Activated T-cell treated with anti-CD3 and anti-CD28 coated beads, Interleukin-2, amount 50 U/mL, for 1 hour (primary cell): ENCODE data around the gene CACNA2D3.

Experiments used
- DNase-seq: peaks from one replicate; pipeline ENCODE4 v3.0.0-alpha.2; 2020

The CACNA2D3 gene

DNA sequence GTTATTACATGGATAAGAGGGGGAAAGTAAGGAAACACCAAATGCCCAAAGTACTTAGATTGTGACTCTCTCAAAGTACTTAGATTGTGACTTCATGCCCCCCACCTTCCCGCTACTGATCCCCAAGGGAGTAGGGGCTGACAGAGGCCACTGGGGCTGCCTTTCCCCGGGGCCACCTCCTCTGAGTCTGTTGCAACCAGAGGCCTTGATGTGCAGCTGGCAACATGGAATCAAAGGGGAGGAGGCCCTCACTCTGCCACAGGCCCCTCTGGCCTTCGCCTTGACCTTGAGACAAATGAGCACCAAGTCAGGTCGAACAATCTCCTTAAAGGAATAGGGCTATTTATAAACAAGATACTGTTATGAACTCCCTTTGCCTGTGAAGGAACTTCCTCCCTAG lies 743.0 kb downstream of the CACNA2D3 start:
- DNase-seq = no peak

DNA sequence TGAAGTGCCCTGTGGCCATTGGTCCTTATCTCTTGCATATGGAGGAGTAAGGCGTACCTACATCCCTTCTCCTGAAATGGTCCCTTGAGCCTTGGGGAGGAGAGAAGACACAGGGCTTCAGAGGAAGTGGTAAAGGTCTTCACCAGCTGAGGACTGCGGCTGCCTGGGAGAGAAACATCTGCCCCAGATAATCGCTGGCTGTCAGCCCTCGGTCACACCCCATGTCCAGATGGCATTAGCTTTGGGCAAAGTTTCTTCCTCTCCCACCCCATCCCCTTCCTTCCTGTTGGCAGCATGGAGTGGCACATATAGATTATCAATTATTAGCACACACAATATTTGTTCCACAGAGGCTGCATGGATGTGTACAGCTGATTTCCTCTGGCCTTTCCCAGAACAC lies 743.9 kb downstream of the CACNA2D3 start:
- DNase-seq = no peak

DNA sequence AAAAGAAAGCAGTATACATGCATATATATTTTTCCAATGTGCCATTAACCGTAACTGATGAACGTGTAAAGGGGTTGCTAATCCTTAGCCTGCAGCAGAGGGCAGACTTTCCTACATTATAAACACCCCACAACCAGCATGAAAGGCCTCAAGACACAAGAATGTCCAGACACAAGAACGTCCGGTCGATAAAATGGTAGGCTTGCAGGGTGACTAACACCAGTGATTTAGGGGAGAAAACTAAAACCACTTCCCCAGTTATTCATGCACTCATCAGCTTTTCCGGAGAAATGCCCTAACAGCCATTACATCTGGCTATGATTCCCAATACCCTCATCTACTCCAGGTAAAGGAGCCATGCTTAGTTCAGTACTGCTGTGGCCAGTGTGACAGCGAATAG lies 748.1 kb downstream of the CACNA2D3 start:
- DNase-seq = no peak

DNA sequence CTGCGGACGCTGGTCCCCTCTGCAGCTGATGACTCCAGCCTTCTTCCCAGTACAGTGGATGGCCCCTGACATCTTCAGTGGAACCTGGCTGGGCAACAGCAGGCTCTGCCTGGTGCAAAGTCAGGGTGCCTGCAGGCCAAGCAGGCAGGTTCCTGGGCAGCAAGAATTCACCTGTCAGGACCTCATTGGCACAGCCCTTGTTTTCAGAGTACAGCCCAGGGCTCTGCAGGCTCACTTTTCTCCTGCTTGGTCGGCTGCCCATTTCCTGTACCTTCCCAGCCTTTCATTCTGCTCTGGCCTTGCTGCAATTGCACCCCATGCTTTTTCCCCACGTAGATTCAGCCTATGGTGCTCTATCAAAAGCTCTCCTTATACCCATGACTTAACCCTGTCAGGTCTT lies 749.5 kb downstream of the CACNA2D3 start:
- DNase-seq = no peak

DNA sequence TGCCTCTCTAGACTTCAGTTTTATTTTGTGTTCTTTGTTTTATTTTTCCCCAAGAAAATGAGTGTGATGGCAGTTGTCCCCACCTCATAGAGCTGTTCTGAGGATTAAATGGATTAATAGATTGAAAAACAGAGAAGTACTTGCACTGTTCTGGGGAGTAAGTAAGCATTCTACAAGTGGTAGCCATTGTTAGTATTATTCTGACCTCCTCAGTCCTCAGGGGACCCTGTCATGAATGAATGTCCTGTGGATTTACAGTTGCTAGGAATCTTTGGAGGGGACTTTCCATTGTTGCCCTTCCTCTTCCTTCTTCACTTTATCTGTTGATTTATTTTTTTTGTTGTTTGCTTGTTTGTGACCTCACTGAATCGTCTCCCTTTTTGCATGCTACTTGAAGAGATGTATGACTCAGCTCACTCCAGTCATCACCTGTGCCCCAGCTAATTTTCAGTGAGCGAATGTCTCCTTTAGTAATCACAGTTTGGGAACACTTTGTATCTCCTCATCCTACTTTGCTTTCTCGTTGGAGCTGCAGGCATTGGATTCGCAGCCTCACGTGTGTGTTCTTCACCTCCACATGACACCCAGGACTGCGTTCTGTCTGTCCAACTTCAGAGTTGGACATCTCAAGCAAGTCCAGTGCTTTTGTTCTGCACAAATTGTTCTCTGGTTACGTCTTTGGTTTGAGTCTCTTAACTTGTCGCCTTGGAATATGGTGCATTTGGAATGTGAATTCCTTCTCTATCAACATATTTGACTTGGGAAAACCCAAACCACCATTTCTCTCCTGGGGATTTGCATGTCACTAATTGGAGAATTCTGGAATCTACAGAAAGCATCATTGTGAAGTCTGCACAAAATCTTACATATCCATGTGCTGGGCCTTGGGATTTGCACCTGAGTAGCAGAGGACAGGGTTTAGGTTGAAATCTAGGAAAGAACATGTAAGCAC lies 751.0 kb downstream of the CACNA2D3 start:
- no peak for DNase-seq

DNA sequence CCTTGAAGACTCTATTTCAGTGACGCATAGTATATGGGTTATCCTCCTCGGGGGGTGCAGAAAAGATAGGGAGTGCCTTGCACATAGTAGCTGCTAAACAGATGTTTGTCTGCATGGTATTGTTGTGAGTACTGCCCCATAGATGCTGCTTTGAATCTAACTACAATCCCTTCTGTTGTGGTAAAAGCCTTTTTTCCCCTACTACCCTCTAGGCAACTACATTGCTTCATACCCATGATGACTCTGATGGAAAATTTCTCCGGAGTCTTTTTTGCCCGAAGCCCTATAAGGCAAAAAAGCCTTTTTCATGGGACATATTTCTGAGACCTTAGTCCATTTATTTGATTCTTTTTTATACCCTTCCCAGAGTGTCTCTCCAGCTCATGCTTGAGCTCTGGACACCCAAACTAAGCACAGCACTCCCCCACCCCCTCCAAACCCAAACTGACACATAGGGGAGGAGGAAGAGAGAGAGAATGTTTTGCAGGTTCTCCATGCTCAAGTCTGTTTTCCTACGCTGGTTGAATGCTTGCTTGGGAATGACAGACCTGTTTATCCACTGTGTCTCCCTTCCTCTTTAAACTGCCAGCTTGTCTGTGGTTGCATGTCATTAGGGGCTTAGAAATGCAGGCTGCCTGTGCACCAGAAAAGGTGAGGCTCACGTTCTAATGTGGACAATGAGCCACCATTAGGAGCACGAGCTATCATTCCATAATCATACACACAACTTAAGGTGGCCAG lies 752.6 kb downstream of the CACNA2D3 start:
- DNase-seq = no peak

DNA sequence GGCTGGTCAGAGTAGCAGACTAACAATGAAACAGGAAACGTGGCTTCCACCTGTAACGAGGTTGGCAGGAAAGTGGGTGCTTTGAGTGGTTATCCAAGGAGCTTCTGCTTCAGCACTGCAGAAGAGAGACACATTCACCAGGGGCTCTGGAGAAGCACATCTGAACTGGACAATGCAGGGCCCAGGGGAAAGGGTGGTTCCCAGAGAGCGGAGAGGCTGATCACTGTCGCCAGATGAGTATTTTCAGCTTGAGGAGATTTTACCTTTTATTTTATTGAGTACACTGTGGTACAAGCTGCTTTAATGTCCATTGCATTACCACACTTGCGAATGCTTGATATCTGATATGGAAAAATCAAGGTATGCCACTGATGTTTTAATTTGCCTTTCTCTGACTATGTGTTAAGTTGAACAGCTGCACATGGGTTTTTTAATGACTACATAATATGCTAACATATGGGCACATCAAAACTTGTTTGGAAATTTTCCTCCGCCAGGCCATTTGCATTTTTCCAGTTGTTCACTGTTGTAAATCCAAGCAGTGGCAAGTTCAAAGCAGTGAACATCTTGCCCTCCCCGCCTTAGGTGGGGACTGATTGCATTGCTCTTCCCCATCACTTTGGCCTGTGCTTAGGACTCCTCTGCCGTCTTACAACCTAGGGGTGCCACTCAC lies 753.4 kb downstream of the CACNA2D3 start:
- DNase-seq = no peak

DNA sequence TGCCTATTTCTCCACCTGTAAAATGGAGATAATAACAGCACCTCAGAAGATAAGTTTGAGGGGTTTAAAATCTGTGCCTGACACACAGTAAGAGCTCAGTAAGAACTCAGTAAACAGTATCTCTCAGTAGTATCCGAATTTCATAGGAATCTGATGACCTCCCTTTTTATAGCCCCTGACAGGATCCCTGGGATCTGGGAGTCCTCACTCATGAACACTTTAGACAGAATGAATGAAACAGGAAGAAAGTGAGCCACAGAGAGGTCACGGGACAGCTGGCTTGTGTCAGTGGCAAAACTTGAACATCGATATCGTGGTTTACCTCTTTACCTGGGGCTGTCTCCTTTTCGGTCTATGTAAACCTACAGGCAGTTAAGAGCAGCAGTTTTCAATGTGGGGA lies 754.3 kb downstream of the CACNA2D3 start:
- no peak for DNase-seq

DNA sequence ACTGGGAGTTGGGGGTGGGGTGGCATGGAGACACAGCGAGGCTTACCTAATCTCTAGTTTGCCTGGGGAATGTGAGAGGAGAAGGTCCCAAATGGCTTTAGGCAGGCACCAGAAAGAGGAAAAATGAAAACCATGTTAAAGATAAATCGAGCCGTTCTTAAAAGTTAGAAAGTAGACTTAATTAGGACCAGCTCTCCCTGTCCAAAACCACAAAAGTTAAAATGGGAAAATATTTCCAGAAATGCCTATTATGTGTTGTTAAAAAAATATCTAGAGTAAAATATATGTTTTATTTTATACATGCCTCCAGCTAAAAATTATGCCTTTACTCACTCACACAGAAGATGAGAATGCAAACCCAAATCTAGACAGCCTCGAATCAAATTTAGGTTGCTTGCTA lies 755.4 kb downstream of the CACNA2D3 start:
- no peak for DNase-seq

DNA sequence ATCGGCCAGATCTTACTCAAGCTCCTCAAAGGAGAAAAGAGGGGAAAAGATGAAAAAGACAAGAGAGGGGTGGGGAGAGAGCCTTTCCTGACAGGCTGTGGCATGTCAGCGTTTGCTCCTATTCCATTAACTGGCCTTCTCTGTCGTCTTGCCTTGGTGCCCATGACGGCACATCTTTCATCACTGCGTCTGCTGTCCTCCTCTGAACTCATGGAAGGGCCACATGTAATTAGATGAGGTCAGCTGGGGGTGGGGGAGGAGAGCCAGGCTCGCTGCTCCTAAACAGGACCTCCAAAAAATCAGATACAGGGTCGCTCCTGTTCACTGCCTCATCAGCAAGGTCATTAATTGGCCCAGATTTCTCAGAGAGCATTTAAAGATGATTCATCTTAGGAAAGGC lies 755.8 kb downstream of the CACNA2D3 start:
- DNase-seq = no peak

DNA sequence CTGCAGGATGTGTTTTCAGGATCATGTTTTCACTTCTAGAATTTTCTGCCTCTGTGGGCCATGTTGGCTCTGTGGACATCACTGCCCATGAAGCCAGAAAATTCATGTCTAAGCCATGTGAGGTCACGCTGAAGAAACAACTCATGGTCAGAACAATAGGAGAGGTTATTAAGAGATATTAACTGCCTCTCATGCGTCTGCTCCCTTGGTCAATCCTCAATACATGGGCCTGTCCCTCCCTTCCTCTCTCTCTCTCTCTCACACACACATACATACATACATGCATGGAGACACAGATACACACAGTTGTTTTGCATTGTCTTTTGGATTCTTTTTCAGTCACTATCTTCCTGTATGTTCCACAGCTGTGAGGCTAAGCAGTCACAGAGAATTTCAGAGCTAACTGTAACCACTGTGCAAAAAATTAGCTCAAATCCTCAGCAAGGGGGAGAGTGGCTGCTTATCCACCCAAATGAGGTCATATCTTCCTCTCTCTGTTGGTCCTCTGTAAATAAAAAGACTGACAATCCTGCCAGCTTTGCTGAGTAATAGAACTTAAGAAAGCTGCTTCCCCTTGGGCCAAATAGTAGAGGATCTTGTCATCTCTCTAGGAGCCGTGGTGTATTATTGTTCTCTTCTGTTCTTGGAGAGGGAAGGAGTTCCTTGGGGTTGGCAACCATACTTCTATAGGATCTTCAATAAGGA lies 759.9 kb downstream of the CACNA2D3 start:
- DNase-seq = no peak

DNA sequence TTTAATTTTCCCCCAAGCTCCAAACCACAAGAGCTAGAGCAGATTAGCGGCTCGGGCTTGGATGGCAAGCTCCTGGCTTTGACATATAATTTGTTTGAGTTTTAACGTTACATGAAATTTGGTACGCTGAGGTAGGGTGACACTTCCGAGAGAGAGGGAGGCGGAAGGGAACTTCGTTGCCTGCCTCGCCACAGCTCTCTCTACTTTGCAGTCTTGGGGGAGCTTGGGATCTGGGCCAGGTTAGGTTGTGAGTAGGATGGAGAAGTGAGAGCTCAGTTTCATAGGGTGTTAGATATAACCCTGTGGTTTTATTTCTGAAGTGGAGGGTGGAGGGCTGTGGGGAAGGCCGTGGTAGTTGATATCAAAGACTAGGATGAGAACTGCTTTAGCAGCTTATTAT lies 765.8 kb downstream of the CACNA2D3 start:
- no peak for DNase-seq

DNA sequence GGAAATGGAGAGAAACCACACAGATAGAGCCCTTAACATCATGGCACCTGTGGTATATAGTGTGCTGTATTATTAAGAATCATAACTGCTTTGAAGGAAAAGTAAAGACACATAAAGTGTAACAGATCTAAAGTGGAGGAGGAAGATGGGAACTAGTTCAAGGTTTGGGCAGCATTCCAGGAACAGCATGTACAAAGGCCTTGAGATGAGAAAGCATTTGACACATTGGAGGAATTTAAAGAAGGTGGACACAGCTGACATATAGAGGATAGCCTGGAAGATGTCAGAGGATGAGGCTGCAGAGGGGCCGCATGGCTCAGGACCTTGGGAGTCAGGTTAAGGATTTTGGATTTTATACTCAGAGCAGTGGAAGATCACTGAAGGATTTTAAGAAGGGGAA lies 766.5 kb downstream of the CACNA2D3 start:
- DNase-seq = no peak

DNA sequence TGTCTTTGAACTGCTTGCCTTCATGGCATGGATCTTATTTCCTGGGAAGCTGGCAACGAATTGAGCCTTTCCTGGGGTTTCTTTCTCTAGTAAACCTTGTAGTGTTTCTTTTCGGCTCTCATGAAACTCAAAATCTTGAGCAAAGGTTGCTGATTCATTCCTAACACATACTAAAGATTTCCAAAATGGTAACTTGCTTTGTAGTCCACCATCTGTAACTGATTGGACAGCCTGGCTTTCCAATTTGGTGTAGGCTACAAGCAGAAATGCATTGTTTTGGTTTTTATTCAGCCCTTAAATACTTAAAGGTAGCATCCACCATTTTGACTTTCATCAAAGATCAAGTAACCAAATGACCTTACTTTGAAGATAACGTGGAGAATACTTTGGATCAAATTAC lies 767.4 kb downstream of the CACNA2D3 start:
- DNase-seq = no peak

DNA sequence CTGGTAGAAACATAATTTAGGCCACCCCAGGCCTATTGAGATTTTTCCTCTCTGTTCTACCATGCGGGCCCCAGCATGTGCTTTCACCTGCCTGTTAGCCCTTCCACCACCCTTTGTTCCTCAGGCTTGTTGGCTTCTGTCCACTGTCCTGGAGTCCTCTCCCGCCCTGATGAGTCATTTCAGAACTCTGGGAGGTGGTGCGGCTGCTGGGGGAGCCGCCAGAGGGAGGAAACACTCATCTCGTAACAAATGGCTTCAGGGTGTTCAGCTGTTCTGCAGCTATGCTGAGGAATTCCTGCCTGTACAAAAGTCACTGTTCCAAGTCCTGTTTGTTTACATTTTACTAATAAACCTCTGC lies 769.2 kb downstream of the CACNA2D3 start:
- no peak for DNase-seq

DNA sequence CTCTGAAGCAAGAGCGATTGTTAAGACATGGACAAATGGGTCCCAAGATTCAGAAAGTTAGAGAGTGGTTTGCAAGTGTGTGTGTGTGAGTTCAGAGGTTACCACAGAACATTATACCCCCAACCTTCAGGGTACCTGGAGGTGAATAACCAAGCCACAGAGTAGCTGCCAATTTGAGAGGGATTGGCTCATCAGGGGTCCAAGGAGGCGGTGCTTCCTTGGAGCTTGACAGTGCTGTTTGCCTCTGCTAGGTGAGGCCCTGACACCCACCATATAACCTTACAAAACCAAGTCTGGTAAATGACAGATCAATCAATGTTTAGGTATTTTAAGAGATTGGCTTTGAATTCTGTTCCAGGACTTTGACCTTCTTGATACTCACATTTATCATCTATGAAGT lies 769.8 kb downstream of the CACNA2D3 start:
- no peak for DNase-seq

DNA sequence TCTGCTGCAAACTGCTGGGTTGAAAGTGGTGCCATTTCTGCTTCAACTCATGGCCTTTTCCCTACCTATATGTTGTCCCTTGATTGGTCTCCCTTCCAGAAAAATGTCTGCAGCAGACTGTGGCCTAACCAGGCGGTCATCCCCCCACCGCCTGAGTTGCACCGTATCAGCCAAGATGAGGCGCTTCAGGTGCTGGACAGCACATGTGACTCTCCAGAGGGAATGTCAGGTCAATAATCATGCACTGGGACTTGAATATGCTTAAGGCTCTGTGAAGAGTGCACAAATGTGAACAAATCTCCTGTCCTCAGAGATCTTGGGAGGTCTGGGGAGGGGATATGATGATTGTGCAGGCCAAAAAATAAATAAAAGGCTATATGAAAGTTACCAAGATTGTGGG lies 773.3 kb downstream of the CACNA2D3 start:
- DNase-seq = no peak

DNA sequence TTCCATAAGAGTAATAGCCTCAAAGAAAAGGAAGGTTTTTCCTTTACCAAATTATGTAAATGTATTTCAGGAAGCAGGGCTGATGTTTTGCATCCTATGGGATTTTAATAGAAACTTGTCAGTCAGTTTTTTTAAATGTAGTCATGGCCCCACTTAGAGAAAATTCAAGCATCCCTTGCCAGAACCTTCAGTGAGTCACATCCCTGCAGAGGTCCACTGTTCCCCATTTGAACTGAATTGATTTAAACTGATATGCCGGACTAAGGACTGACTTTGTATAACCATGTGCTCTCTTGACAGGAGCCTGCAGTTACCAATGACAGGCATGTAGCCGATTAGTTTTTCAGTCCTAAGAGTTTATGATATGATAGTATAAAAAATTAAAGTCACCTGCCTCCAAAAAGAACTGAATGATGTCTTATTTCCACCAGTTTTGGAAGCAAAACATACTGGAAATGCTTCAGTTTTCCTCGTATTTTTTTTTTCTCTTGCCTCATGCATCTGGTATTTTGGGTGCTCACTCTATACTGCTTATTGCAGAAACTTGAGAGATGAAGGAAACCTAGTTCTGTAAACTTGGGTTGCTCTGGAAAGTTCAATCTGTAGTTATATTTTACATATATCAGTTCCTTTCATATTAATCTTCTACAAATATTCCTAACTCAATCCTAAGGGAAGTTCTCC lies 774.8 kb downstream of the CACNA2D3 start:
- no peak for DNase-seq

DNA sequence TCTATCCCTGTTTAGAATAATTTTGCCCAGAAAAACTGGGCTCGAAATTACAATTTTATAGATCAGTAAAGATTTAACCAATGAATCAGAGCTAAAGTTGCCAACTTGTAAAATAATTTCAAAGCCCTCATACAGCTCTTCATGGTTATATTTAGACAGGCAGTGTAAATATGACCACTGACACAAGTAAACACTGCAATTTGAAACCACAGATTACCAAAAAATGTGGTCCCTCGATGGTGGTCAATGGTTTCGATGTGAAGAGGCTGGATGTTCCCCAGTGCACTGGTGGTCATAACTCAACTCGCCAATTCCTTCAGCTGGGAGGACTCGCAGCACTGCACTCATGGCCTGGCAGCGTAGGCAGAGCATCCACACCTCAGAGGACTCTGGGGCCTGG lies 776.9 kb downstream of the CACNA2D3 start:
- DNase-seq = no peak

DNA sequence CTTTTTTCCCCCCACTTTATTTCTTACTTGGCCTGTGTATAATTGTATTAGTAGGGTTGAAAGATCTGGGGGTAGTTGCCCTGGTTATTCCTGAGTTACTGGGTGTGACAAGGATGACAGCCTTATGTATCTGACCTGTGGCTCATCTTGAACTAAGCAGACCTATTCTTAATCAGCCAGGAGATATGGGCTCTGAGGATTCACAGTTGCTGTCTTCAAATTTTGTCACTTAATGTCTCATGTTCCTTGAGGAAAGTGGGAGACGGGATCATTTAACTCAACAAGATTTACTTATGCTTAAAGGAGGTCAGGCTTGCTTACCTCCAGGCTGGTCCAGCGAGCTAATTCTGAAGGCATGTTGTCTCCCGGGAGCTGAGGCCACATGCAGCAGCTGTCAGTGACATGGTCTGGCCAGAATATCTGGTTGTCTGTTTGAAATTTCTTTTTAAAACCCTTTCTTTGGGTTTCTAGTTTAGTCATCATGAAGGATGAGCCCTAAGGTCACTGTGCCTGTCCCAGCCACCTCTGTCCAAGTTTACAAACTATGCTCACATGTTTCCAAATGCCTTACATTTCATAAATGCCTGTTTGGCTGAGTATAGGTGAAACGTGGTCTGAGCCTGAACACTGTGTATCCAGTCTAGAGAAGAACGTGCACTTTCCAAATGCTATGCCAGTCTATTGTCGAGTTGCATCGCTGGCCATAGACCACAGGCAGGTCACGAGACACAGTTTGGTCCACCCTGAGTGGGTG lies 778.7 kb downstream of the CACNA2D3 start:
- DNase-seq = no peak

DNA sequence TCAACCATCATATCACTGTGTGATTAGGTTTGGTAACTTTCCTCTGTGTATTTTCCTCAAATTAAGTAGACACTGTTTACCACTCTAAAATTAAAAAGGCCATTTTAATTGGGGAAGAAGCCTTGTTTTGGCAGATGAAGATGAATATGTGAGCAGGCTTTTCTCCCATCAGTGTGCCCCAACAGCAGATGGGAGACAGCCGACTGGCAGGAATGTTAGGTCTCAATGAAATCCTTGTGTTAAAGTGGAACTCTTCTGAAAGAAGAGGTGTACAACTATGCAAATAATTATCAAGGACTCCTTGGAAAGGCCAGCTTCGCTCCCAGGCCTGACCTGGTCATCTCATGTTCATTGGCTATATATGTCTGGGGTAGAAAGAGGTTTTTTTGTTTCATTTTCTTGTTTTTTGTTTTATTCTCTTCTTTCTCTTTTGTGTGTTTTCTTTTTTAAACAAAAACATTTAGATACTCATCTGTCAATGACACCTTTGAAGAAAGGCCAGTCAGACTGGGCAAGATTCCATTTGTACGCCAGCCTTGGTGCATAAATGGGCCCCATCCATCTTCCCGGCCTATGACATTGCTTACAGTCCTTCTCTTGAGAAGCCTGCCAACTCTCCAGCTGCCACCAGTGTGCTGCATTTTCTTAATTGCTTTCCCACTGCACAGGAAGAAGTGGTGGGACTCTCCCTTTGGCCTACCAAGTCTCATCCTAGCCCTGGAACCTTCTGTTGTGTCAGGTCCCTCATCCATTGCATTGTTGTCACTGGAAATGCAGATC lies 779.7 kb downstream of the CACNA2D3 start:
- no peak for DNase-seq
